Measurements from ENCODE around the gene CAPNS1.
A peak's percentile ranks its signal among the peaks of the same experiment; 100 is the strongest.
"Not testable (repeated sequence)": the region's sequence is repeated elsewhere in the genome, so short reads cannot be mapped to it uniquely, and the experiment has no call there.

The CAPNS1 gene

DNA sequence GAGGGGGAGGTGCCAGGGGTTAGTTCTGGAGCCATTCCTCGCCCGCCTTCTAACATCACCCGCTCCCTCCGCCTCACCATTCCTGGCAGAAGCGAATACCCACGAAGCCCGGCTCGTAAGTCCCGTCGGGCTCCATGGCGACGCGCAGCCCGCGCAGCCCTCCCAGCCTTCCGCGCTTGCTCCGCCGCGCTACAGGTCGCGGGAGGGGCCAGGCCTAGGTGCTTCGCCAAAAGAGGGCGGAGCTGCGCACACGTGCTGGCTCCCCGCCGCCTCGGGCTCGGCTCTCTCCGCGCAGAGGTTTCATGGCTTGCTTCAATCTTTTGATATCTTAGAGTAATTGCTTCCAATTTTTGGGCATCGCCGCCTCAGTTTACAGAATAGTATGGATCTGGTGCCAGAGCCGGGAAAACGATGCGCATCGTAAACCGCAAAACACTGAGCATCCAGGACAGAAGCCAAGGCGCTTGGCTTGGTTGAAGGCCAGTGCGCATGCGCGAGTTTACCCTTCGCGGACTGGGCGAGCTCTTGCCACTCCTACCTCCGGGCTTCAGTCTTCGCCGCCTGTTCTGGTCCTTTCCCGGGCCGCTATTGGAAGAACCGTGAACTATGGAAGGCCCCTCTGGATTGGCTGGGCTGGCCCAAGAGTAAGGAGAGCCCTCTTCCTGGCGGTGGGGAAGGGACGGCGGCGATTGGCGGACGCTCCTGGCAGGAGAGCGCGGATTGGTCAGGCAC, 25.0 kb upstream of the CAPNS1 start, which contains the start of gene POLR2I:
Gene POLR2I (minus strand): TSS at position 155 of the 732 bp plus-strand sequence. CDS start 19 bp downstream, at position 136.
- DNase-seq (ENCODE audit: low read depth in 2 of 2), result peak; percentile 100

DNA sequence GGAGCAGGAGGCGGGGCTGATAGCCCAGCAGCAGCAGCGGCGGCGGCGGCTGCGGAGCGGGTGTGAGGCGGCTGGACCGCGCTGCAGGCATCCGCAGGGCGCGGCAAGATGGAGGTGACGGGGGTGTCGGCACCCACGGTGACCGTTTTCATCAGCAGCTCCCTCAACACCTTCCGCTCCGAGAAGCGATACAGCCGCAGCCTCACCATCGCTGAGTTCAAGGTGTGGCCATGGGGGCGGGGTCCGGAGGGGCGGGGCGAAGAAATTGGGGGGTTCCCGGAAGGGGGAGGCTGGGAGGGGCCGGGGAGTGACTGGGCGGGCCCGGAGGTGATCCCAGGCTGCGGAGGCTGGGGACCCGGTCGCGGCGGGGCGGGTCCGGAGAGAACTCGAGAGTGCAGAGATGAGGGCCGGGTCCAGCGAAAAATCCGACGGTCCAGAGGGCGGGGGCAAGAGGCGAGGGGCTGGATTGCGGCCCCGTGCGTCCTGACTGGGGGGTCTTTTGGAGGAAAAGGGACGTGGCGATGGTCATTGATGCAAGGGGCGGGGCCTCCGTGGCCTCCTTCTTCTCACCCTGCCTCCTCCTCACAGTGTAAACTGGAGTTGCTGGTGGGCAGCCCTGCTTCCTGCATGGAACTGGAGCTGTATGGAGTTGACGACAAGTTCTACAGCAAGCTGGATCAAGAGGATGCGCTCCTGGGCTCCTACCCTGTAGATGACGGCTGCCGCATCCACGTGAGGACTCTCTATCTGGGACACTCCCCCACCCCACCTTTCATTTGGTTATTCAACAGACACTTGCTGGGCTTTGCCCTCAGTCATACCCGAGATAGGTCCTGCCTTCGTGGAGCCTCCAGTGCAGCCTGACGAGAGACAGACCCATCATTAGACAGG, 24.2 kb upstream of the CAPNS1 start, which contains the start of gene TBCB:
Gene TBCB (plus strand): TSS at position 16 of the 891 bp plus-strand sequence. CDS start 93 bp downstream, at position 109.
- no peak for DNase-seq (ENCODE audit: low read depth in 2 of 2)

DNA sequence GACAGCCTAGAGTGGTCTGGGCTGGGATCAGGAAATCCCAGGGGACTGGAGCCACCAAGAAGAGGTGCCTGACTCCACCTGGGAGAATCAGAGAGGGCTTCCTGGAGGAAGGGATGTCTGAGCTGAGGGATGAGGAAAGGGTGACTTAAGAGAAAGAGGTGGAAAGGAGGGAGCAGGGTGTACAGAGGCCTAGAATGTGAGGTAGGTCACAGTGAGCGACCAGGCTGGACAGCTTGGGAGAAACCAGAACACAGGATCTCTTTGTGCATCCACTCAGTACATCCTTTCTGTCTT, 23.6 kb upstream of the CAPNS1 start:
- DNase-seq (ENCODE audit: low read depth in 2 of 2), result no peak

DNA sequence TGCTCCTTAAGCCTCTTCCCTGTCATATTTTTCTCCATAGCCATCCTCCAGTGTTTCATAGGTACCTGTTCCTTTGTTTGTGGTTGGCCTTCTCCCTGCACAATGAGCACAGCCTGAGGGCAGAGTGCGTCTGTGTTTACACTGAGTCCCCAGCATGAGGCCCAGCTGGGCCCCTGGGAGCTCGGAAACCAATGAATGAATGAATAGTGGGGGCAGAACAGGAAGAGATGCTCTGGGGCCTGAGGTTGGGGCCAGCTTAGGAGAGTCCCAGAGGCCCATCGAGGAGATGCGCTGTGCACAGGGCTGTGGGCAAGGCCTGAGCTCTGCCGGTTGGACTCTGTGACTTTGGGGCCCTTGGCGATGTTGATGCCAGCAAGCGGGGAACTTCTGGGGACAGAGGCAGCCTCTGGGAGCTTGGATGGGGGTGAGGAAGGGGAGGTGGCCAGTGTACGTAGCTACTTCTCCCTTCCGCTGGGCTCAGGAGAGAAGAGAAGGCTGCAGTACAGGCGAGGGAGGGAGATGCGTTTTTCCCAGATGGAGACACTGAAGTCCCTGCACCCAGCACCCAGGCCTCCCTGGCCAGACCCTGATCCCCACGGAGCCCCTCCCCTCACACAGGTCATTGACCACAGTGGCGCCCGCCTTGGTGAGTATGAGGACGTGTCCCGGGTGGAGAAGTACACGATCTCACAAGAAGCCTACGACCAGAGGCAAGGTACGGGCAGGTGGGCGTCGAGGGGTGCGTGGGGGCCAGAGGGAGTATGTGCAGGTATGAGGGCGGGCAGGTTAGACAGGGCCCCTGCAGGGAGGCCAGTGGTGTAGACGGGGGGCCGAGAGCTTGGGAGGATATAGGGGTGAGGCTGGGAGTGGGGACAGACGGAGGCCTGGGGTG, 19.5 kb upstream of the CAPNS1 start:
- DNase-seq (ENCODE audit: low read depth in 2 of 2), result no peak

DNA sequence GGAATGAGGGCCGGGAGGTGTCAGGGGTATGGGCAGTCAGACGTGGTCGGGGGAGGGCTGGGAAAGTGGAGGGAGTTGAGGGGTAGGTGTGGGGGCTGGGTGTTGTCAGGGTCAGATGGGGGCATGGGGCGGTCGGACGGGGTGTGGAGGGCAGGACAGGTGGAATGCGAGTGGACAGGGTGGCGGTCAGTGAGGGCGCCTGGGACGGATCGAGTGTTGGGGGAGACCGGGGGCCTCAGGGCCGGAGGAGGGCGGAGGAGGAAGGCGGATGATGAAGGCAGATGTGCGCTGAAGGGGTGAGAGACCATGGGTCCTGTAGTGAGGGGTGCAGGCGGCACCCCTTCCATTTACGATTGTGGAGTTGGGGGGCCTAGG, 18.9 kb upstream of the CAPNS1 start:
- no peak for DNase-seq (ENCODE audit: low read depth in 2 of 2)

DNA sequence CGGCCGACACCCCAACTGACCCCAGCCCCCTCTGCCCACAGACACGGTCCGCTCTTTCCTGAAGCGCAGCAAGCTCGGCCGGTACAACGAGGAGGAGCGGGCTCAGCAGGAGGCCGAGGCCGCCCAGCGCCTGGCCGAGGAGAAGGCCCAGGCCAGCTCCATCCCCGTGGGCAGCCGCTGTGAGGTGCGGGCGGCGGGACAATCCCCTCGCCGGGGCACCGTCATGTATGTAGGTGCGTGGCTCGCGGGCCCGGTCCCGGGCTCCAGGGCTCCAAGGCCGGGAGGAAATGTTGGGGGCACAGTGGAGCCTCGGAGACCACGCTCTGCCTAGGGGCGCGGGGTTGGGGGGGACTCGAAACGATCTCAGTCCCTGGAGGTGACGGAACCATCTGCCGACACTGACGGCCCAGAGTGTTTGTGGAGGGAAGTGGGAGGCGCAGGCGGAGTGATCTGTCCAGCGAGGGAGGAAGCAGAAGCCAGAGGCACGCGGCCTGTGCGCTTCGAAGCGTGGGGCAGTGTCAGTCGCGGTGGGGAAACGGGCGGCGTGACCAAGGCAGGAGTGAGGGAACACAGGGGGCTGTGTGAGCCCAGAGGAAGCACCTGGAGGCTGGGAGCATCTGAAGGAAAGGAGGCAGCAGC, 18.3 kb upstream of the CAPNS1 start:
- no peak for DNase-seq (ENCODE audit: low read depth in 2 of 2)

DNA sequence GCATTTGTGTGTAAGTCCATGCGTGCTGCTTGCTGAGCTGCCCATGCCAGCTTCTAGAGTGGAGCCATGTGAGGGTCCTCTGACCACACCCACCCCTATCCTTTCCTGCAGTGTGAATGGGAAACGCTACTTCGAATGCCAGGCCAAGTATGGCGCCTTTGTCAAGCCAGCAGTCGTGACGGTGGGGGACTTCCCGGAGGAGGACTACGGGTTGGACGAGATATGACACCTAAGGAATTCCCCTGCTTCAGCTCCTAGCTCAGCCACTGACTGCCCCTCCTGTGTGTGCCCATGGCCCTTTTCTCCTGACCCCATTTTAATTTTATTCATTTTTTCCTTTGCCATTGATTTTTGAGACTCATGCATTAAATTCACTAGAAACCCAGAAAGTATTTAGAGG, 14.3 kb upstream of the CAPNS1 start:
- no peak for DNase-seq (ENCODE audit: low read depth in 2 of 2)

DNA sequence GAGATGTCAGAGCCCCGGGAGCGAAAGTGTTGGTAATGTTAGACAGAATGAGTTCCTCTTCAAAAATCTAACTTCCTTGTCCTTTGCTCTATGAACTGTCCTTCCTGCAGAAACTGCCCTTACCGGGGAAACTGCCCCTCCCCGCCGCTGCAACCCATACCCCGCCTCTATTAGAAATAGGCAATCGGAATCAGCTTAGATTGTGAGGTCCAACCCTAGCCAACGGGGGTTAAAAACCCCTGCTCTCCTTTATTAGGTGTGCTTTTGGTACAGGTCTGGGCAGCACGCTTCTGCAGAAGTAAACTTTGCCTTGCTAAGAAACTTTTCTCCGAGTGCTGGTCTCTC, 11.5 kb upstream of the CAPNS1 start:
- DNase-seq (ENCODE audit: low read depth in 2 of 2), result no peak

DNA sequence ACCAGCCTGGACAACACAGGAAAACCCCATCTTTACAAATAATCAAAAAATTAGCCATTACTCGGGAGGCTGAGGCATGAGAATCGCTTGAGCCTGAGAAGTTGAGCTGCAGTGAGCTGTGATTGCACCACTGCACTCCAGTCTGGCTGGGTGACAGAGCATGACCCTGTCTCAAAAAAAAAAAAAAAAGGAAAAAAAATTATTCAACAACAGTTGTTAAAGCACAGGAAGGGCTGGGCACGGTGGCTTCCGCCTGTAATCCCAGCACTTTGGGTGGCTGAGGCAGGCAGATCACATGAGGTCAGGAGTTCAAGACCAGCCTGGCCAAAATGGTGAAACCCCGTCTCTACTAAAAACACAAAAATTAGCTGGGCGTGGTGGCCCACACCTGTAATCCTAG, 8.6 kb upstream of the CAPNS1 start:
- not testable (repeated sequence) for DNase-seq (ENCODE audit: low read depth in 2 of 2)

DNA sequence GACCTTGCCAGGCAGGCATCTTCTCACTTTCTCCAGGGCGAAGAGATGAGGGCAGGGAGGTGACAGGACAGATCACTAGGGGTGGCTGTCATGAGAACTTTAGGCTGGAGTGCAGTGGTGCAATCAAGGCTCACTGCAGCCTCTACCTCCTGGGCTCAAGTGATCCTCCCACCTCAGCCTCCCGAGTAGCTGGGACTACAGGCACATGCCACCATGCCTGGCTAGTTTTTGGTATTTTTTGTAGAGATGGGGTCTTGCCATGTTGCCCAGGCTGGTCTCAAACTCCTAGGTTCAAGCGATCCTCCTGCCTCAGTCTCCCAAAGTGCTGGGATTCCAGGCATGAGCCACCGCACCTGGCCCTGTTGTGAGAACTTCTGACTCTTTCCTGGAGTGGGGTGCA, 5.0 kb upstream of the CAPNS1 start:
- DNase-seq (ENCODE audit: low read depth in 2 of 2), result not testable (repeated sequence)

DNA sequence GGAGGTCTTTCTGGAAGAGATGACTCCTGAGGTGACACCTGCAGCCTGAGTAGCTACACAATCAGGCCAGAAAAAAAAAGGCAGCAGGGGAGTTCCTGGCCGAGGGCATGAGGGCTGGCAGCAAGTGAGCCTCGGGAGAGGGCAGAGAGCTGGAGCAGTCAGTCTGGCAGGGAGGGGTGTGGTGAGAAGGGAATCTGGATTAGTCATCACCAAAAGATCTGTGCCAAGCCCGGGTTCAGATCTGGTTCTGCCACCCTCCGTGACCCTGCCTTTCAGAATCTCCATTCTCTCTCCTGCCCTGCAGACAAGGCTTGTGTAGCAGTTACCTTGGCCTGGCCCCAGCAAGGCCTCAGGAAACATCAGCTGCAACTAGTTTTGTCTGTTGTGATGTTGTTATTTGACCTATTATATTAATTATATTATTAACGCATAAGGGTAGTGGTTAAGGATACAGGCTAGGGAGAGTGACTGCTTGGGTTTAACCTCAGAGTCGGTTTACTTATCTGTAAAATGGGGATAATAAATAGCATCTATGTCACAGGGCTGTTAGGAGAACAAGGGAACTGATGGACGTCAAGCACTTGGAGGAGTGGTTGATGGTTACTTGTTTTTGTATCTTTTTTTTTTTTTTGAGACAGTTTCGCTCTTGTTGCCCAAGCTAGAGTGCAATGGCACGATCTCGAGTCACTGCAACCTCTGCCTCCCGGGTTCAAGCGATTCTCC, 2.7 kb upstream of the CAPNS1 start:
- no peak for DNase-seq (ENCODE audit: low read depth in 2 of 2)

DNA sequence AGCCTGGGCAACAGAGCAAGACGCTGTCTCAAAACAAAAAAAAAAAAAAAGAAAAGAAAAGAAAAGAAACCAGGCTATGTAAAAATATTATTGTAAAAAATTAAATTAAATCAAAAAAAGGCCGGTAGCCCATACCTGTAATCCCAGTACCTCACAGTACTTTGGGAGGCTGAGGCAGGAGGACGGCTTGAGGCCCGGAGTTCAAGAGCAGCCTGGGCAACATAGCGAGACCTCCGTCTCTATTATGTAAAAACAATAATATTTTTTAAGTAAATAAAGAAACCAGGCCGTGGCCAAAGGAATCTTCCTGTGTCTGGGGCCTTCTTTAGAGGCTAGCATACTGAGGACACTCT, 770 bp upstream of the CAPNS1 start:
- no peak for DNase-seq (ENCODE audit: low read depth in 2 of 2)

DNA sequence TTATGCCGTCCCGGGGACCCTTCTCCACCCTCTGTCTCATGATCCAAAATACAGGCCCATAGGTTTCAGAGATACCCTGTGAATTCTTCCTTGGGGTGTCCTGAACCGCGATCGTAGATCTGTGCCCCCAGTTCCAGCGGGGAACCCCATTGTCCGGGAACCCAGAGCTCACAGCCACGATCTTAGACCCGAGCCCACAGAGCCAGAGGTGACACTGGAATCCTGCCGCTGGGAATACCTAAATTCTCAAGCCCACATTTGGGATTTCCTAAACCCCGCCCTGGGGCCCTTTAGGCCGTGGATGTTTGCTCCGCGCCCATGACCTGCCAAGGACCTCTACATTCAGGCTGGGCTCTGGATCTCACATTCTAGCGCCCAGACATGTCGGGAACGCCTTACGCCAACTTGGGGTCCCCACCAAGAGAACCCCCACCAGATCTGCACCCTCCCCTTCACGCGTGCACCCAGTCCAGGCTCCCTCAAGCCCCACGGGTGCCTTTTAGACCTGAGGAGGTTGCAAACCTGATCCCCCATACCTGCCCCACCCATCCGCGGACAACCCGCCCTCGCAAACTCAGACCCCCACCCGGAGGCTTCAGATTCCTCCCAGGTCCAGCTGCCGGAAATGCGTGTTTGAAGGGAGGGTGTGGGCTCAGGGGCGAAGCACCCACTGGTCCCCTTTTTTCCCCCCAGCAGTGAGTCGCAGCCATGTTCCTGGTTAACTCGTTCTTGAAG, 605 bp downstream of the CAPNS1 start:
- DNase-seq (ENCODE audit: low read depth in 2 of 2), result no peak

DNA sequence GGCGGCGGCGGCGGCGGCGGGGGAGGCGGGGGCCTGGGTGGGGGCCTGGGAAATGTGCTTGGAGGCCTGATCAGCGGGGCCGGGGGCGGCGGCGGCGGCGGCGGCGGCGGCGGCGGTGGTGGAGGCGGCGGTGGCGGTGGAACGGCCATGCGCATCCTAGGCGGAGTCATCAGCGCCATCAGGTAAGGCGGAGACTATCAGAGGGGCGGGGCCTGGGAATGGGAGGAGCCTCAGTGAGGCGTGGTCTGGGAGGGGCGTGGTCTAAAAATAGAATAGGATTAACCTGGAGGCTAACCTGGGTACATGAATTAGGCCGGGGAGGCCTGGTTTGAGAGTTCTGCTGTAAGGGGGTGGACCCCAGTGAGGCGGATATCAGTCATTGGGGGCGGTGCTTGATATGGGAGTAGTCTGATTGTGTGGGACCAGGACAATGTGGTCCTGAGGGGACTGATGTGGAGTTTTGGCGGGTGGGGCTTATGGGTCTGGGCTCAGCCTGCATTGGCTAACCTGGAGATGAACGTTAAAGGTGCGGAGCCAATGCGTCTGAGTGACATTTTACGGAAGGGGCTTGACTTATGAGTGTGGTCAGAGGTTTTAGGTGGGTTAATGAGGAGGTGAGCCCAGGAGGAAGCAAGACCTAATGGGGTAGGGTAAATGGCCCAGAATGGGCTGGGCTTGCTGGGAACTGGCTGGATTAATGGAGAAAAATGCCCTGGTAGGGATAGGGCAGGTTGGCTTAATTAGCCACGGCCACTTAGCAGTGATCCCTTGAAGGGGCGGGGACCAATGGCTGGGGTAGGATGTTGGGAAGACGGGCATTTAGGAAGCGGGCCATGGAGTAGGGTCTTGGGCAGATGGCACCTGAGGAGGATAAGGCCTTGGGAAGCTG, 1.4 kb downstream of the CAPNS1 start:
- peak; percentile 57 for DNase-seq (ENCODE audit: low read depth in 2 of 2)

DNA sequence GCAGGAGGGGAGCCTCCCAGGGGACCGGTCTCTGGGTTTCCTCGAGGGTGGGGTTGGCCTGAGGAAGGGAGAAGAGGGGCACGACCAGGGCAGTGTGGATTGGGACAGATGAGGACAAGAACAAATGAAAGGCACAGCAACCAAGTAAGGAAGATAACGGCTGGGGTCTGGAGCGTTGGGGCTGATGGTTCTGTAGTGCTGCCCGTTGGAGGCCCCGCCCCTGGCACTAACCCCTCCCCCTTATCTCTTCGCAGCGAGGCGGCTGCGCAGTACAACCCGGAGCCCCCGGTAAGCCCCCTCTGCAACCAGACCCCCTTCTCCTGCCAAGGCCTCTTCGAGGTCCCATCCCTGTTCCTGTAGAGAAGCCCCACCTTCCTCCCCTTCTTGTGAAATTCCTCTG, 2.2 kb downstream of the CAPNS1 start:
- no peak for DNase-seq (ENCODE audit: low read depth in 2 of 2)

DNA sequence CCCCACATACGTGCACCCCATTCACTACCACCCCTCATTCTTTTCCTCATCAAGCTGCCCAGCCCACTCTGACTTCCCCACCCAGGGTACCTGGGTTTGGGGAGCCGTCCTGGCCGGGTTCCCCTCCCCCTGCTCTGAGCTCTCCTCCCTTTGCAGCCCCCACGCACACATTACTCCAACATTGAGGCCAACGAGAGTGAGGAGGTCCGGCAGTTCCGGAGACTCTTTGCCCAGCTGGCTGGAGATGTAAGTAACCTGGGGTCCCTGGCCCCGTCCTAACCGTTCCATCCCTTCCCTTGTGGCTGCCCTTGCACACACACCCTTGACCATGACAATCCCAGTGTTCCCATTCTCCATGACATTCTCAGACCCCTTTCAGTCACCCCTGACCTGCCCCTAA, 2.6 kb downstream of the CAPNS1 start:
- no peak for DNase-seq (ENCODE audit: low read depth in 2 of 2)

DNA sequence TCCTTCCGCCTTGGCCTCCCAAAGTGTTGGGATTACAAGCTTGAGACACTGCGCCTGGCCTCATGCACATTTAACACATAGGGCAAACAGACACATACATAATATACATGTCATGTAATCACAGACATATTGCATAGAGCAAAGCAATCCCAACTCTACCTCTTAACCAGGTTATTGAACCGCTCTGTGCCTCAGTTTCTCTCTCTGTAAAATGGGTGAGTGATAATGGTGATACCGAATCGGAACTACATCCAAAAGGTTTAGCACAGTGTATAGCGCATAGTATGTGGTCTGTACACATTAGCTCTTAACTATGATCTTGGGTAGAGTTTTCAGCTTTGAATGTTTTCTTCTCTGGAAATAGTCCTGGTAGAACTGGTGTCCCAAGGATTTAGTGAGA, 4.8 kb downstream of the CAPNS1 start:
- no peak for DNase-seq (ENCODE audit: low read depth in 2 of 2)

DNA sequence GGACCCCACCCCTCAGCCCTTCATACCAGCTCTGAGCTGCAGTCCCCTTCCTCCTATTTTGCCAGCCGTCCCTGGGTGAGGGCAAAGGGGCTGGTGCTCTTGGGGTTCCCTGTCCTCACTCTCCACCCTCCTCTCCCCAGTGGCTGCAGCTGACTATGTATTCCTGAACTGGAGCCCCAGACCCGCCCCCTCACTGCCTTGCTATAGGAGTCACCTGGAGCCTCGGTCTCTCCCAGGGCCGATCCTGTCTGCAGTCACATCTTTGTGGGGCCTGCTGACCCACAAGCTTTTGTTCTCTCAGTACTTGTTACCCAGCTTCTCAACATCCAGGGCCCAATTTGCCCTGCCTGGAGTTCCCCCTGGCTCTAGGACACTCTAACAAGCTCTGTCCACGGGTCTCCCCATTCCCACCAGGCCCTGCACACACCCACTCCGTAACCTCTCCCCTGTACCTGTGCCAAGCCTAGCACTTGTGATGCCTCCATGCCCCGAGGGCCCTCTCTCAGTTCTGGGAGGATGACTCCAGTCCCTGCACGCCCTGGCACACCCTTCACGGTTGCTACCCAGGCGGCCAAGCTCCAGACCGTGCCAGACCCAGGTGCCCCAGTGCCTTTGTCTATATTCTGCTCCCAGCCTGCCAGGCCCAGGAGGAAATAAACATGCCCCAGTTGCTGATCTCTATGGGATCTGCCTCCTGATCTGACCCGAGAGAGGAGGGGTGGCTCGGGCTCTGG, 10.0 kb downstream of the CAPNS1 start:
- DNase-seq (ENCODE audit: low read depth in 2 of 2), result no peak

DNA sequence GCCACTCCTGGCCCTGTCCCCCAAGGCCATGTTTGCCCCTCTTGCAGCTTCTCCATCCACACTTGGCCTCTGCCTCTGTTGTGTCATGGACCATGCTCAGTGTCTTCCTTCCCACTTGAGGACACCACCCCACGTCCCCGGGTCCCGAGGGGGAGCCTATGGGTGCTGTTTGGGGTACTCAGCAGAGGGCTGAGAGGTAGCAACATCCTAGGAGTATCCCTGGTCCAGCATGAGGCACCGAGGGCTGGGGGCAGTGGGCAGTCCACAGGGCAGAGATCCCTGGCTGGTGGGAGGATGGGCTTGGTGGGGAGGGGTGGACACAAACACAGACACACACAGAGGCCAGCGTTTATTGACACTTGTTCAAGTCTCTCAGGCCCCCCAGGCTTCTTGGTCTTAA, 10.7 kb downstream of the CAPNS1 start:
- DNase-seq (ENCODE audit: low read depth in 2 of 2), result no peak
